Stimulated activated CD4-positive, alpha-beta T cell treated with anti-CD3 and anti-CD28 coated beads, Interleukin-1b, Interleukin-23, amount 100 ng/mL, for 4 hours (primary cell): Measurements from ENCODE around the gene HP1BP3.

Experiments
- DNase-seq, 2 donors: peaks; one replicate each; pipeline ENCODE4 v3.0.0-alpha.2; 2020; ENCODE audit warnings: low read depth in 2 of 2

HP1BP3 gene

GRCh38 chr1:20711285-20712214 lies 75.6 kb downstream of the HP1BP3 start:
- no peak for DNase-seq

DNA sequence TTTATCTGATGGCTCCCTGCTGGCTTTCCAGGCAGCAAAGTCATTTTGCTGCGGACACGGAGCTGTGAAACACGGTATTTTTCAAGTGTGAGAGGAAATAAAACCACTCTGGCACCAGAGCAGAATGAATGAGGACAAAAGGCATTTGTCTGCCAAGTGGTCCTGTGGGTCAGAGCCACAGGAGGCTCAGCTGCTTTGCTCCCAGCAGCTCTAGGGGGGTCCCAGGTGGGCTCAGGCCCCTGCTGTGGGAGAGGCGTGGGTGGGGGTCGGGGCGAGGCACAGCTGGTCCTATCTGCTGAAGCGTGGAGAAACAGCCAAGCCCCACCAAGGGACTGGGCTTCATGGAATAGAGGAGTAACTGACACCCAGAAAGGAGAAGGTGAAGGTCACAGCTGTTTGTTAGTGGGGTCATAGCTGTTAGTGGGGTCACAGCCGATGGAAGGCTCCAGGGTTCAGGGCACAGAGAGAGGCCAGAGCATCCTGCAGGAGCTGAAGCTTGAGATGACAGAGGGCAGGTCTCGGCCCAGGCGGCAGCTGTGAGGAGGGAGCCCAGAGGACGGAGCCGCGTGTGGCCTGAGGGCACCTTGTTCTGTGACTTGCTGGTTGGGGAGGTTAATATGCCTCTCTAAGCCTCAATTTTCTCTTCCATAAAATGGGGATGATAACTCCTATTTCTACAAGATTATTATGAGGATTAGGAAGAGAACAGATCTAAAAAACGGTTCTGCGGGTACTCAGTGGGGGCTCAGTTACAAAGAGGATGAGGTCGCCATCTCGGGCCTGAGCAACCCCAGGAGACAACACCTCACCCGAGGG lies 76.4 kb downstream of the HP1BP3 start:
- no peak for DNase-seq

GRCh38 chr1:20709868-20710267 lies 77.2 kb downstream of the HP1BP3 start:
- DNase-seq = no peak

- DNase-seq = no peak
These were observed 78.2 kb downstream of the HP1BP3 start for GRCh38 chr1:20708891-20709290.

GRCh38 chr1:20708057-20708456 lies 79.0 kb downstream of the HP1BP3 start:
- no peak for DNase-seq

- DNase-seq = no peak
These were observed 80.3 kb downstream of the HP1BP3 start for GRCh38 chr1:20706841-20707240.

DNA sequence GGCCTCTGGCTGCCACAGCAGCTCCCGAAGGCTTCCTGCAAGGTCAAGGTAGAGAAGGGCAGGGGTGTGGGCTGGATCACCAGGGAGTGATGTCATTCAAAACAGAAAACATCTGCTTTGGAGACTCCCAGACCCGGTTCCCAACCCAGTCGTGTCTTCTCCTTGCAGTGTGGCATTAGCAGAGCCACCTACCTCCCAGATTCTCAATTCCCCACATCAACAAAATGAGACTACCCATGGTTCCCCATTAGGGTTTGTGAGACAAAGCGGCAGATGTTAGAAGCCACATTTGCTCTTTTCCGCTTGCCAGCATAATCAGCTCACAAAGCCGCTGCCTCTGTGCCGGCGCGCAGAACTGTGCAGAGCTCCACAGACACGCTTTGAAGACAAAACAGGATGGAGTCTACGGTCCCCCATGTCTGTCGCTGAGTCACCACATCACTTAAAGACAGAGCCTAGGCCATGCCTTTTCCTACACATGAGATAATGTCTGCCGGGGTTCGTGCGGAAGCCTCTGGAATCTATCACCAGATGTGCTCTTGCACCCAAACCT lies 81.8 kb downstream of the HP1BP3 start:
- DNase-seq = no peak

DNA sequence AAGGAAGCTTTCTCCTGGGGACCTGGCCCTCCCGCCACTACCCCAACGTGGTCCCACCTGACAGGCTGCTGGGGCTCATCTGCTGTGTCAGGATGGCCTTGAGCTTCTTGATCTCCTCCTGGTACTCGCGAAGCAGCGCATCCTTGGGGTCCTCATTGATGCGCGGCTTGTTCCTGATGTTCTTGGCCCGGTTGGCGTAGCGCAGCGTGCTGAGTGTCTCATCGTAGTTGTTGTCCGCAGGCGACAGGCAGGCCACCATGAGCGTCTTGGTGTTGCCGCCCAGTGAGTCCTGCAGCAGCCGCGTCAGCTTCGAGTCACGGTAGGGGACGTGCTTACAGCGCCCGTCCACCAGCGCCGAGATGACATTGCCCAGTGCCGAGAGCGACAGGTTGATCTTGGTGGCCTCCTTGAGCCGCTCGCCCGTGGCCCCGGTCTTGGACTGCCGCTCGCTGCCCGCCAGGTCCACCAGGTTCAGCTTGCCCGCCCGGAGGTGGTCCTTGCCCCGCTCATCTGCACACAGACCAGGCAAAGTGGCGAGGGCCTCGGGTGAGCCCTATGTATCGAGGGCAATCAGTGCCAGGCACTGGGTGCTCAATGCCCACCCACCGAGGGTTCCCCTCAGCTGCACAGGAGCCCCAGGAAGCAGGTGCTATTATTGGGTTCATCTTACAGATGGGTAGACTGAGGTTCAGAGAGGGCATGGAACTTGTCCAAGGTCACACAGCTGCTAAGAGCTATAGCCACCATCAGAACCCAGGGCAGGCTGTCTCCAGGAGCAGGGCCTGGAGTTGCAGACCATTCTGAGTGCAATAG lies 82.5 kb downstream of the HP1BP3 start:
- DNase-seq = no peak

- DNase-seq = no peak
These were observed 83.9 kb downstream of the HP1BP3 start for GRCh38 chr1:20703124-20703756.

DNA sequence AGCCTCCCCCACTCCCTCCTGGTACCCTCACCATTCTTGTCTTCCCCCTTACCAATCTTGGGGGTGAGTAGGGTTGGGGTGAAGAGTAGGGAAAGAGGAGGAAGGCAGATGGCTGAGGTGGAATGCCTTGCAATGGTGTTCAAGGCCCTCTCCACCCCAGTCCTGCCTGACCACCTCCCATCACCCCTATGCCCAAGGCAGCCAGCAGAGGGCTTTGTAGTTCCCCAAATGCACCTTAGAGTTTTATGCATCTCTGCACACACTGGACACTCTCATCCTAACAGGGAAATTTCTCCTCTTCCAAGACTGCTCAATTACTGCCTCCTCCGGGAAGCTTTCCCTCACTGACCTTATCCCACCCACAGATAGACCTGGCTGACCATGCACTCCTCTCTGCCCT lies 84.7 kb downstream of the HP1BP3 start:
- no peak for DNase-seq

- no peak for DNase-seq
These were observed 85.3 kb downstream of the HP1BP3 start for GRCh38 chr1:20701847-20702246.

DNA sequence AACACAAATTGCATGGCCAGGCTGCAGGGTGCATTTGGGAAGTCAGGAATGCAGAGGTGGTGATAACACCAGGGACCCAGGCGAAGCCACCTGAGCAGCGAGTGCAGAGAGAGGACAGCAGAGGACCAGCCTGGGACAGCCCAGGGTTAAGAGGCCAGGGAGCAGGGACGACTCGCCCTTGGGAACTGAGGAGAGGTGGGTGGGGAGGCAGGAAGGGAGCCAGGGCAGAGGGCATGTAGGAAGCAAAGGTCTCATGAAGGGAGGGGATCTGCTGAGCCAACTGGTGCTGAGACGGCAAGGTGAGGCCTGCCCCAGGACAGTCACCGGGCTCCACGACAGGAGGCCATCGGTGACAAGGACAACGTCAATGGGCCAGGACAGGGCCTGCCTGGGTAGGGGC lies 85.7 kb downstream of the HP1BP3 start:
- DNase-seq = no peak

- DNase-seq = no peak
These were observed 86.4 kb downstream of the HP1BP3 start for GRCh38 chr1:20700636-20701215.

DNA sequence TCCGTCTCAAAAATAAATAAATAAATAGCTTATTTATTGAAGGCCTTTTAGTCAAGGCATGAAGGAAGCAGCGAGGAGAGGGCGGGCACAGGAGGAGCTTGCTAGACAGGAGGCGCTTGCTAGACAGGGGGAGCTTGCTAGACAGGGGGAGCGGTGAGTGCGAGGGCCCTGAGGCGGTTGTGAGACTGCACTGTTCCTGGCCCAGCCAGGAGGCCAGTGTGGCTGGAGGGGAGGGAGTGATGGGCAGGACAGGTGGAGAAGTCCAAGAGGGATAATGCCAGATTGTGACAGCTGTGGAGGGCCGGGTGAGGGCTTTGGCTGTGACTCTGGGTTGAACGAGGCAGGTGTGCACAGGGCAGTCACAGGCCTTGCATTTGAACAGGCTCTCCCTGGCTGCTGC lies 87.5 kb downstream of the HP1BP3 start:
- no peak for DNase-seq

DNA sequence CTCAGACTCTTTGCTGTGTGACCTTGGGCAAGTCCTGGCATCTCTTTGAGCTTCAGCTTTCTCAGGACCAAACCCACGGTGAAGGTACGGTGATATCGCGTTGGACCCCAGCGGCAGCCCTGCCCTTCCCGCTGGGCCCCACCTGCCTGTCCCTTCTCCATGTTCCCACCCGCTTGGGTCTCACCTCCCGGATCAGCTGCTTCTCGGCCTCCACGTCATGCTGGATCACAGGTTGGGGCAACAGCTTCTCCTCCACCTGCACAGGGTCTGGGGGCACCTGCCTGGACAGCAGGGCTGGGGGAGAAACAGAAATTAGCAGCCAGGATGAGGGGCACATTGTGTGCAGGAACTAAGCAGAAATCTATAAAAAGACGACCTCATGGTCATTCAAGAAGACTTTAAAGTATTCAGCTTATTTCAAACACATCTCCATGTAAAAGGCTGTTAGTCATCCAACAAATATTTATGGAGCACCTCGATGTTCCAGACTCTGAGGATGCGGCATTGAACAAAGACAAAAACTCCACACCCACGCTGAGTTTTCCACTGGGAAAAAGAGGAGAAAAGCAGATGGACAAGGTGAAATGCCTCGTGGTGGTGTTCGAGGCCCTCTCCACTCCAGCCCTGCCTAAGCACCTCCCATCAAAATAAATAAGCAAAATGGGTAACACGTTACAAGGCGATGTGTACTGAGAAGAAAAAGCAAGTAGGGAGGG lies 88.8 kb downstream of the HP1BP3 start:
- DNase-seq = no peak

- DNase-seq = no peak
These were observed 89.5 kb downstream of the HP1BP3 start for GRCh38 chr1:20697563-20697962.

DNA sequence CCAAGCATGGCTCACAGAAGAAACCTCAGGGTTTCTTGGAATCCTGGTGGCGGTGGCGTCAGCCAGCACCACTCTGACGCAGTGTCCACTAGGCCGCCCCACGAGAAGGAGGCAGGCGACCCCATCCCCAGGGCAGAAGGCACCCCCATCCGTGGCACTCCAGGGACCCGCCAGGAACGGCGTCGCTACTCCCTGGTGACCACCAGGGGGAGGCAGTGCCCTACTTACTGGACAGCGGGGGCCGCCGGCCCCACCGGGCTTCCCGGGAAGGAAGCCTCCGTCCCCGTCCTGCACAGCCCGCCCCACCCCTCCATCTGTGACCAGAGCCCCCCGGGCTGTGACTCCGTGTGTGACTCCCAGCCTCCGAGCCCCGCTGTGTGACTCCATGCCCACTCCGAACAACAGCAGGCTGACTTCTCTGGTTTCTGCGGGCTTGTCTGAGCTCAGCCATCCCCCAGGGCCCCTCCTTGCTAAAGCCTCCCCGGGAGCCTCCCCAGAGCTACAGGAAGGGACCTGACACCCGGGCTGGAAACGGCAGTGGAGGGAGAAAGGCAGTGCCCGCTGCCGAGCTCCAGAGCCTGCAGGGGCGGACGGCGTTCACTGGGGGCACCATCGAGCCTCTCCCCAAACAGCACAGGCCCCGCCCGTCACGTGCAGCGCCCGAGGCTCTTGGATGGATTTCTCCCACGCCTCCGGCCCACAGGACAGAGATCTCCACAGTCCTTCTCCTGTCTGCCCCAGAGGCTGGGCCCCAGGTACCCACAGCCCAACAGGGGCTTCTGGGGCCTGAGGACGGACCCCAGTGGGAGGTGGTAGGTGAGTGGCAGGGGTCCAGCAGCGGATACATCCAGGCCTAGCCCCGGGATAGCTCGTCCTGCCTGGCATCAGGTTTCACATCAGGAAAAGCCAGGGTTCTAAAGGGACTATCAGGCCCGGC lies 90.4 kb downstream of the HP1BP3 start:
- peak; percentile 64 for DNase-seq

DNA sequence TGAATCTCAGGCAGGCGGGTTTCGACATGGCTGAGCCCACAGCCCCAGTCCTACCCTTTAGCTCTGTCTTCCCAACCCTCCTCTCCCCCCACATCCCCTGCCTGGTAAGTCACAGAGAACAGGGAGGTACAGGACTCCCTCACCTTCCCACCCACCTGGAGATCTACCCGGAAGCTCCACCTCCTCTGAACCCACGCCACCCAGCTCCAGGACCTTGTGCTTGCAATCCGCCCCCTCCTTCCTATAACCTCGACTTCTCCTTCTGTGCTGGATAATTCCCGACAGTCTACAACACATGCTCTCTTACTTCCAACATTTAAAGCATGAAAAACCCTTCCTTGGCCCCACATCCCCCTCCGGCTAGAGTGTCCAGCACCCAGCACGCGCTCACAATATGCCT lies 91.6 kb downstream of the HP1BP3 start:
- DNase-seq = no peak

DNA sequence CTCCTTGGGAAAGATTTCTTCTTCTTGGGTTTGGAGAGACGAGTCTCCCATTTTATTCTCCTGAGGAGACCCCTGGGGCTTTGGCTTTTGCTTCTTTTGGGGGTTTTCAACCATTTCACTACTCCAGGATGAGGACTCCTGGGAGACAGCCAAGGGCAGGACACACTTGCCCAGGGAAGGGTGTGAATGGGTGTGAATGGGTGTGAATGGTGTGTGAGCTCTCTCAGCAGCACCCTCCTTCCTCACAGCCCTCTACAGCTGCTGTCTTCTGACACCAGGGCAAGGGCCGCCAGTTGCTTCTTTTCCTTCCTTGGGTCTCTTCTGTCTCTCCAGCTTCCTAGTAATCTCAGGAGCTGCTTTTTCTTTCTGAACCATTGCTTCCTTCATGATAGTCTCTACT lies 93.5 kb downstream of the HP1BP3 start:
- DNase-seq = no peak
